HepG2 (cell line): ENCODE data around the gene WDR45B. TPM values are rescaled to one million over a fixed set of nuclear protein-coding genes. Genes with fewer than 3 reads are reported as not detected.
A peak's percentile ranks its signal among the peaks of the same experiment; 100 is the strongest.

Experiments used
- ATAC-seq: fragments of 200-7000 bp; cut with Tn5 transposase; 3 replicates; pipeline ENCODE4 v1.9.1; 2020; ENCODE audit warnings: mild to moderate bottlenecking, moderate library complexity
- BruUV-seq: library from RNA; stranded (reverse); fragments of 400-500 nt; replicated peaks from 2 replicates; lab custom pipeline; 2021; lab: Mats Ljungman, UMichigan
- CTCF ChIA-PET: fragments of 300-600 bp; formaldehyde crosslinking; extraction: SDS; loops from one replicate; lab custom pipeline; 2021; ENCODE audit warnings: low total read pairs, inconsistent platforms, low intra/inter-chr PET ratio; lab: Yijun Ruan, JAX
- POLR2A ChIA-PET: fragments of 350-600 bp; sonication (Branson Sonifier 250); formaldehyde crosslinking; loops from one replicate; lab custom pipeline; 2020; ENCODE audit warnings: antibody characterized with exemption, inconsistent platforms; lab: Yijun Ruan, JAX
- DNase-seq: peaks from one replicate; pipeline ENCODE4 v3.0.0-alpha.2; 2015; ENCODE audit warnings: low spot score
- FAIRE-seq: peaks from 3 replicates; lab custom pipeline; 2011; peaks lifted over from hg19 to GRCh38; lab: Jason Lieb, UNC
- H2AFZ ChIP-seq: one replicate; pipeline ENCODE4 v1.6.1; 2011; ENCODE audit warnings: low read length, inconsistent platforms
- H3K27ac ChIP-seq: fragments of 300-600 bp; 3 replicates; pipeline ENCODE4 v1.8.0; 2011; ENCODE audit warnings: mixed run types, mild to moderate bottlenecking, mixed read lengths, low read length, inconsistent platforms; ENCODE audit not compliant: insufficient read depth; ENCODE audit errors: extremely low read length
- H3K27me3 ChIP-seq, 2 experiments: fragments of 200-600 bp in 1 of 2; 2 replicates in 1 of 2; 3 replicates in 1 of 2; pipeline versions ENCODE4 v1.6.0 to v1.8.0; 2011; ENCODE audit warnings: low read length in 2 of 2, mild to moderate bottlenecking in 2 of 2, moderate library complexity in 2 of 2, inconsistent platforms in 1 of 2; ENCODE audit not compliant: insufficient read depth in 2 of 2, control insufficient read depth in 1 of 2
- H3K36me3 ChIP-seq, 2 experiments: fragments of 200-600 bp in 1 of 2; replicated peaks in 1 of 2; 2 replicates in 1 of 2; 3 replicates in 1 of 2; pipeline versions ENCODE4 v1.5.1 to v1.8.0; 2011; ENCODE audit warnings: low read length in 2 of 2, inconsistent platforms in 1 of 2; ENCODE audit not compliant: insufficient read depth in 2 of 2, control insufficient read depth in 1 of 2
- H3K4me1 ChIP-seq: 2 replicates; pipeline ENCODE4 v1.5.1; 2012; ENCODE audit warnings: low read length, inconsistent platforms; ENCODE audit not compliant: insufficient read depth
- H3K4me2 ChIP-seq: 2 replicates; pipeline ENCODE4 v1.6.0; 2011; ENCODE audit warnings: low read depth, low read length, inconsistent platforms
- H3K4me3 ChIP-seq, 3 experiments: fragments of 200-600 bp in 1 of 3; sonication (generic), shearing (Covaris generic) in 1 of 3; replicated peaks in 1 of 3; 2 replicates each; pipeline ENCODE4 v1.5.1; 2011 to 2016; ENCODE audit warnings: low read length in 3 of 3, inconsistent platforms in 2 of 3, low read depth in 2 of 3, mild to moderate bottlenecking in 2 of 3, control low read depth in 1 of 3, mixed read lengths in 1 of 3; ENCODE audit not compliant: insufficient read depth in 1 of 3
- H3K79me2 ChIP-seq: one replicate; pipeline ENCODE4 v1.6.1; 2011; ENCODE audit warnings: low read length, inconsistent platforms; ENCODE audit not compliant: insufficient read depth
- H3K9ac ChIP-seq: 2 replicates; pipeline ENCODE4 v1.6.0; 2011; ENCODE audit warnings: mild to moderate bottlenecking, low read depth, low read length, inconsistent platforms; ENCODE audit not compliant: insufficient read depth
- H3K9me3 ChIP-seq: 2 replicates; pipeline ENCODE4 v1.5.1; 2012; ENCODE audit warnings: mild to moderate bottlenecking, low read length
- H4K20me1 ChIP-seq: 2 replicates; pipeline ENCODE4 v1.6.0; 2011; ENCODE audit warnings: inconsistent platforms, mild to moderate bottlenecking, low read length, moderate library complexity; ENCODE audit not compliant: insufficient read depth
- CENPBD1 ChIP-seq: sonication (generic); formaldehyde crosslinking; IDR thresholded peaks from 2 replicates; pipeline ENCODE4 v1.8.0; 2022; ENCODE audit warnings: missing genetic modification reagents, low read depth, mild to moderate bottlenecking, borderline replicate concordance
- CENPX ChIP-seq: sonication (generic); formaldehyde crosslinking; IDR thresholded peaks from 2 replicates; pipeline ENCODE4 v1.9.0; 2021; ENCODE audit warnings: mild to moderate bottlenecking, missing genetic modification reagents, moderate library complexity
- CHD2 ChIP-seq: IDR thresholded peaks from 2 replicates; pipeline ENCODE4 v1.6.1; 2011; ENCODE audit warnings: low read depth, low read length, improper control_type of control experiment
- MAFG ChIP-seq: sonication (generic); formaldehyde crosslinking; IDR thresholded peaks from 2 replicates; pipeline ENCODE4 v1.5.1; 2020; ENCODE audit warnings: mild to moderate bottlenecking, missing genetic modification reagents
- RARA ChIP-seq: IDR thresholded peaks from 2 replicates; pipeline ENCODE4 v1.6.1; 2016; ENCODE audit warnings: missing genetic modification reagents, missing compliant biosample characterization
- SKIL ChIP-seq: sonication (generic); formaldehyde crosslinking; IDR thresholded peaks from 2 replicates; pipeline ENCODE4 v1.8.0; 2022; ENCODE audit warnings: missing genetic modification reagents, mild to moderate bottlenecking, moderate library complexity, borderline replicate concordance
- TFDP2 ChIP-seq: sonication (generic); formaldehyde crosslinking; IDR thresholded peaks from 2 replicates; pipeline ENCODE4 v1.4.0; 2020; ENCODE audit warnings: missing genetic modification reagents
- TRIM24 ChIP-seq: sonication (generic); formaldehyde crosslinking; IDR thresholded peaks from 2 replicates; pipeline ENCODE4 v1.8.0; 2022; ENCODE audit warnings: mild to moderate bottlenecking, missing genetic modification reagents
- WGBS: methylation state at CpG from one replicate; pipeline ENCODE4 v1.1.6; 2017; ENCODE audit warnings: low lambda C conversion rate; 5-methylcytosine and 5-hydroxymethylcytosine counted together
- in situ Hi-C: cut with HindIII; loops from 2 replicates; pipeline ENCODE4 v1.10.0; 2017; ENCODE audit warnings: low pct_unique_long_range_greater_than_20kb; ENCODE audit not compliant: extremely low pct_ligation_motif_present
- intact Hi-C: fragments of 100-400 bp; cut with micrococcal nuclease; formaldehyde crosslinking; loops from one replicate; pipeline ENCODE4 v1.10.0; 2022; ENCODE audit not compliant: unreplicated experiment
- polyA plus RNA-seq, 8 experiments: library from polyadenylated mRNA; depleted of rRNA in 3 of 8; stranded (reverse) in 7 of 8; unstranded in 1 of 8; fragments of >200 nt; fragmentation: Illumina TruSeq in 4 of 8; extraction: Trizol in 4 of 8; gene quantifications; 2 replicates each; pipeline versions ENCODE4 v1.2.1 to v1.2.3, GENCODE V29; 2011 to 2016; ENCODE audit warnings: low read depth in 4 of 8, missing spikeins in 1 of 8, mixed read lengths in 1 of 8; ENCODE audit not compliant: insufficient read depth in 1 of 8
- total RNA-seq, 5 experiments: library from RNA; depleted of rRNA; stranded (reverse); fragments of >200 nt; fragmentation: Illumina TruSeq; extraction: Trizol; gene quantifications; 2 replicates each; pipeline ENCODE4 v1.2.3, GENCODE V29; 2016; ENCODE audit warnings: low read depth in 1 of 5

WDR45B gene
- total and polyA plus RNA-seq, 2 of the 13 experiments (the other 11 are each of a cell fraction or from before 2014, with no cell fraction given) = 86.2 to 155 TPM

- no peaks in the 10 kb centered on the region for H3K9me3 ChIP-seq
- no peak for DNase-seq
- BruUV-seq = no TSS peak
- H3K4me2 ChIP-seq = no peak overlapping the region
- peaks cover 12% of the 10 kb centered on the region for H3K4me1 ChIP-seq
- H3K79me2 ChIP-seq = no peaks in the 10 kb centered on the region
- WGBS = 97% methylated on average over 15 of the region's 15 CpGs
- no peak for FAIRE-seq
- intact Hi-C loops = no loop called here
- TF ChIP-seq MAFG (CRISPR knock-in tag) (no peak), CENPX (CRISPR knock-in tag) (no peak), RARA (CRISPR knock-in tag) (no peak), TRIM24 (CRISPR knock-in tag) (no peak), CHD2 (no peak), TFDP2 (CRISPR knock-in tag) (no peak), SKIL (CRISPR knock-in tag) (0 out of 2 replicates have a peak, but pooled peaks have one; percentile 7), CENPBD1 (CRISPR knock-in tag) (no peak)
- no peaks in the 10 kb centered on the region for H3K27me3 ChIP-seq
- in situ Hi-C loops = no loop called here
- no peak overlapping the region for H2AFZ ChIP-seq
- no peak overlapping the region for H3K4me3 ChIP-seq
- H3K9ac ChIP-seq = no peak overlapping the region
- no peaks in the 10 kb centered on the region for H3K36me3 ChIP-seq
- no peak overlapping the region for H3K27ac ChIP-seq
- ChIA-PET CTCF (no interaction called here), POLR2A (no interaction called here)
- ATAC-seq = no peak
- H4K20me1 ChIP-seq = no peaks in the 10 kb centered on the region
Observed at GRCh38 chr17:82659886-82660285, 11.6 kb upstream of the WDR45B start.
